PC-9 (cell line): ENCODE results near the gene SRL.

Experiments
- EZH2 ChIP-seq: fragments of 200-600 bp; sonication (generic); IDR thresholded peaks from 2 replicates; pipeline ENCODE4 v1.8.0; 2017; ENCODE audit warnings: antibody characterized with exemption, low read depth
- TF ChIP-seq, protein P1 (sequence below): fragments of 200-600 bp; sonication (generic); conservative IDR thresholded peaks from 2 replicates; pipeline ENCODE4 v1.6.1; 2017; ENCODE audit warnings: mixed run types, antibody characterized with exemption, mild to moderate bottlenecking, moderate library complexity

DNA sequence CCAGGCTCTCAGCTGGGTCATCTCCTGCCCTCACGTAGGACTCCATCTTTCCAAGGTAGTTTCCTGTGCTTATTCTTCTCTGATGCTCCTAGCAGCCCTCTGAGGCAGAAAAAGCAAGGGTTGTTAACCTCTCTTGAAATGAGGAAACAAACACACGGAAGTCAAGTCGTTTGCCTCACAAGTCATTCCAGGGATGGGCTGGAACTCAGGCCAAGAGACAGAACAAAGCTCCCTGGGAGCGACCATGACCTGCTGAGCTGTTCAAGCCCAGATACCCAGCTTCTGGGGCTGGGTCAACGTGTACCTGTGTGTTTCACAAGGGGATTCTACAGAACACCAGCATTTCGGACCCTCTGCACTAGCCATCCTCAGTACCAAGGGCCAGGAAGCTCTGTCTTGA is 28.1 kb downstream of the SRL start:
- TF ChIP-seq, protein P1, sequence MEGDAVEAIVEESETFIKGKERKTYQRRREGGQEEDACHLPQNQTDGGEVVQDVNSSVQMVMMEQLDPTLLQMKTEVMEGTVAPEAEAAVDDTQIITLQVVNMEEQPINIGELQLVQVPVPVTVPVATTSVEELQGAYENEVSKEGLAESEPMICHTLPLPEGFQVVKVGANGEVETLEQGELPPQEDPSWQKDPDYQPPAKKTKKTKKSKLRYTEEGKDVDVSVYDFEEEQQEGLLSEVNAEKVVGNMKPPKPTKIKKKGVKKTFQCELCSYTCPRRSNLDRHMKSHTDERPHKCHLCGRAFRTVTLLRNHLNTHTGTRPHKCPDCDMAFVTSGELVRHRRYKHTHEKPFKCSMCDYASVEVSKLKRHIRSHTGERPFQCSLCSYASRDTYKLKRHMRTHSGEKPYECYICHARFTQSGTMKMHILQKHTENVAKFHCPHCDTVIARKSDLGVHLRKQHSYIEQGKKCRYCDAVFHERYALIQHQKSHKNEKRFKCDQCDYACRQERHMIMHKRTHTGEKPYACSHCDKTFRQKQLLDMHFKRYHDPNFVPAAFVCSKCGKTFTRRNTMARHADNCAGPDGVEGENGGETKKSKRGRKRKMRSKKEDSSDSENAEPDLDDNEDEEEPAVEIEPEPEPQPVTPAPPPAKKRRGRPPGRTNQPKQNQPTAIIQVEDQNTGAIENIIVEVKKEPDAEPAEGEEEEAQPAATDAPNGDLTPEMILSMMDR = no peak
- TF ChIP-seq EZH2 = no peak
